HepG2 (cell line): ENCODE results near the gene TMX4. TPM values are rescaled to one million over a fixed set of nuclear protein-coding genes. Genes with fewer than 3 reads are reported as not detected.

ENCODE experiments used
- ATAC-seq: fragments of 200-7000 bp; cut with Tn5 transposase; 3 replicates; pipeline ENCODE4 v1.9.1; 2020; ENCODE audit warnings: mild to moderate bottlenecking, moderate library complexity
- BruUV-seq: library from RNA; stranded (reverse); fragments of 400-500 nt; replicated peaks from 2 replicates; lab custom pipeline; 2021; lab: Mats Ljungman, UMichigan
- CTCF ChIA-PET: fragments of 300-600 bp; formaldehyde crosslinking; extraction: SDS; loops from one replicate; lab custom pipeline; 2021; ENCODE audit warnings: low total read pairs, inconsistent platforms, low intra/inter-chr PET ratio; lab: Yijun Ruan, JAX
- POLR2A ChIA-PET: fragments of 350-600 bp; sonication (Branson Sonifier 250); formaldehyde crosslinking; loops from one replicate; lab custom pipeline; 2020; ENCODE audit warnings: antibody characterized with exemption, inconsistent platforms; lab: Yijun Ruan, JAX
- DNase-seq: peaks from one replicate; pipeline ENCODE4 v3.0.0-alpha.2; 2015; ENCODE audit warnings: low spot score
- FAIRE-seq: peaks from 3 replicates; lab custom pipeline; 2011; peaks lifted over from hg19 to GRCh38; lab: Jason Lieb, UNC
- H2AFZ ChIP-seq: one replicate; pipeline ENCODE4 v1.6.1; 2011; ENCODE audit warnings: low read length, inconsistent platforms
- H3K27ac ChIP-seq: fragments of 300-600 bp; 3 replicates; pipeline ENCODE4 v1.8.0; 2011; ENCODE audit warnings: mixed run types, mild to moderate bottlenecking, mixed read lengths, low read length, inconsistent platforms; ENCODE audit not compliant: insufficient read depth; ENCODE audit errors: extremely low read length
- H3K27me3 ChIP-seq, 2 experiments: fragments of 200-600 bp in 1 of 2; 2 replicates in 1 of 2; 3 replicates in 1 of 2; pipeline versions ENCODE4 v1.6.0 to v1.8.0; 2011; ENCODE audit warnings: low read length in 2 of 2, mild to moderate bottlenecking in 2 of 2, moderate library complexity in 2 of 2, inconsistent platforms in 1 of 2; ENCODE audit not compliant: insufficient read depth in 2 of 2, control insufficient read depth in 1 of 2
- H3K36me3 ChIP-seq, 2 experiments: fragments of 200-600 bp in 1 of 2; replicated peaks in 1 of 2; 2 replicates in 1 of 2; 3 replicates in 1 of 2; pipeline versions ENCODE4 v1.5.1 to v1.8.0; 2011; ENCODE audit warnings: low read length in 2 of 2, inconsistent platforms in 1 of 2; ENCODE audit not compliant: insufficient read depth in 2 of 2, control insufficient read depth in 1 of 2
- H3K4me1 ChIP-seq: 2 replicates; pipeline ENCODE4 v1.5.1; 2012; ENCODE audit warnings: low read length, inconsistent platforms; ENCODE audit not compliant: insufficient read depth
- H3K4me2 ChIP-seq: 2 replicates; pipeline ENCODE4 v1.6.0; 2011; ENCODE audit warnings: low read depth, low read length, inconsistent platforms
- H3K4me3 ChIP-seq, 3 experiments: fragments of 200-600 bp in 1 of 3; sonication (generic), shearing (Covaris generic) in 1 of 3; replicated peaks in 1 of 3; 2 replicates each; pipeline ENCODE4 v1.5.1; 2011 to 2016; ENCODE audit warnings: low read length in 3 of 3, inconsistent platforms in 2 of 3, low read depth in 2 of 3, mild to moderate bottlenecking in 2 of 3, control low read depth in 1 of 3, mixed read lengths in 1 of 3; ENCODE audit not compliant: insufficient read depth in 1 of 3
- H3K79me2 ChIP-seq: one replicate; pipeline ENCODE4 v1.6.1; 2011; ENCODE audit warnings: low read length, inconsistent platforms; ENCODE audit not compliant: insufficient read depth
- H3K9ac ChIP-seq: 2 replicates; pipeline ENCODE4 v1.6.0; 2011; ENCODE audit warnings: mild to moderate bottlenecking, low read depth, low read length, inconsistent platforms; ENCODE audit not compliant: insufficient read depth
- H3K9me3 ChIP-seq: 2 replicates; pipeline ENCODE4 v1.5.1; 2012; ENCODE audit warnings: mild to moderate bottlenecking, low read length
- H4K20me1 ChIP-seq: 2 replicates; pipeline ENCODE4 v1.6.0; 2011; ENCODE audit warnings: inconsistent platforms, mild to moderate bottlenecking, low read length, moderate library complexity; ENCODE audit not compliant: insufficient read depth
- BORCS8-MEF2B ChIP-seq: sonication (generic); formaldehyde crosslinking; IDR thresholded peaks from 2 replicates; pipeline ENCODE4 v1.8.0; 2022; ENCODE audit warnings: mild to moderate bottlenecking, missing genetic modification reagents
- CCAR2 ChIP-seq: fragments of 200-400 bp; formaldehyde crosslinking; optimal IDR thresholded peaks from 2 replicates; pipeline ENCODE3; 2018; ENCODE audit warnings: low read depth, mild to moderate bottlenecking, low read length, moderate library complexity
- GFI1 ChIP-seq: sonication (generic); formaldehyde crosslinking; IDR thresholded peaks from 2 replicates; pipeline ENCODE4 v1.5.0; 2020; ENCODE audit warnings: missing genetic modification reagents, mild to moderate bottlenecking, borderline replicate concordance
- JDP2 ChIP-seq: sonication (generic); formaldehyde crosslinking; IDR thresholded peaks from 2 replicates; pipeline ENCODE4 v1.8.1; 2022; ENCODE audit warnings: missing genetic modification reagents, borderline replicate concordance
- KLF15 ChIP-seq: sonication (generic); formaldehyde crosslinking; IDR thresholded peaks from 2 replicates; pipeline ENCODE4 v1.8.1; 2023; ENCODE audit warnings: borderline replicate concordance, mild to moderate bottlenecking, inconsistent platforms, missing genetic modification reagents, mixed read lengths
- TBX3 ChIP-seq: fragments of 450-650 bp; IDR thresholded peaks from 2 replicates; pipeline ENCODE4 v1.6.1; 2017; ENCODE audit warnings: antibody characterized with exemption, mild to moderate bottlenecking, inconsistent platforms, borderline replicate concordance
- TRIM24 ChIP-seq: sonication (generic); formaldehyde crosslinking; IDR thresholded peaks from 2 replicates; pipeline ENCODE4 v1.8.0; 2022; ENCODE audit warnings: mild to moderate bottlenecking, missing genetic modification reagents
- ZFP36 ChIP-seq: fragments of 150-350 bp; IDR thresholded peaks from 2 replicates; pipeline ENCODE4 v1.6.1; 2018; ENCODE audit warnings: borderline replicate concordance, low read length, low read depth; ENCODE audit not compliant: partially characterized antibody
- WGBS: methylation state at CpG from one replicate; pipeline ENCODE4 v1.1.6; 2017; ENCODE audit warnings: low lambda C conversion rate; 5-methylcytosine and 5-hydroxymethylcytosine counted together
- in situ Hi-C: cut with HindIII; loops from 2 replicates; pipeline ENCODE4 v1.10.0; 2017; ENCODE audit warnings: low pct_unique_long_range_greater_than_20kb; ENCODE audit not compliant: extremely low pct_ligation_motif_present
- intact Hi-C: fragments of 100-400 bp; cut with micrococcal nuclease; formaldehyde crosslinking; loops from one replicate; pipeline ENCODE4 v1.10.0; 2022; ENCODE audit not compliant: unreplicated experiment
- polyA plus RNA-seq, 8 experiments: library from polyadenylated mRNA; depleted of rRNA in 3 of 8; stranded (reverse) in 7 of 8; unstranded in 1 of 8; fragments of >200 nt; fragmentation: Illumina TruSeq in 4 of 8; extraction: Trizol in 4 of 8; gene quantifications; 2 replicates each; pipeline versions ENCODE4 v1.2.1 to v1.2.3, GENCODE V29; 2011 to 2016; ENCODE audit warnings: low read depth in 4 of 8, missing spikeins in 1 of 8, mixed read lengths in 1 of 8; ENCODE audit not compliant: insufficient read depth in 1 of 8
- total RNA-seq, 5 experiments: library from RNA; depleted of rRNA; stranded (reverse); fragments of >200 nt; fragmentation: Illumina TruSeq; extraction: Trizol; gene quantifications; 2 replicates each; pipeline ENCODE4 v1.2.3, GENCODE V29; 2016; ENCODE audit warnings: low read depth in 1 of 5
- TF ChIP-seq, protein P1 (sequence below): sonication (generic); formaldehyde crosslinking; IDR thresholded peaks from 2 replicates; pipeline ENCODE4 v1.4.0; 2020; ENCODE audit warnings: mild to moderate bottlenecking, missing genetic modification reagents
- TF ChIP-seq, protein P2 (sequence below): sonication (generic); formaldehyde crosslinking; IDR thresholded peaks from 2 replicates; pipeline ENCODE4 v1.4.0; 2020; ENCODE audit warnings: missing genetic modification reagents
- TF ChIP-seq, protein P3 (sequence below): sonication (generic); formaldehyde crosslinking; IDR thresholded peaks from 2 replicates; pipeline ENCODE4 v1.4.0; 2020; ENCODE audit warnings: mild to moderate bottlenecking, missing genetic modification reagents
- TF ChIP-seq, protein P4 (sequence below): sonication (generic); formaldehyde crosslinking; IDR thresholded peaks from 2 replicates; pipeline ENCODE4 v1.4.0; 2020; ENCODE audit warnings: missing genetic modification reagents
- TF ChIP-seq, protein P5 (sequence below): sonication (generic); formaldehyde crosslinking; IDR thresholded peaks from 2 replicates; pipeline ENCODE4 v1.5.0; 2020; ENCODE audit warnings: mild to moderate bottlenecking, missing genetic modification reagents

The TMX4 gene
- total and polyA plus RNA-seq, 2 of the 13 experiments (the other 11 are each of a cell fraction or from before 2014, with no cell fraction given) = 7.6 to 21.4 TPM

DNA sequence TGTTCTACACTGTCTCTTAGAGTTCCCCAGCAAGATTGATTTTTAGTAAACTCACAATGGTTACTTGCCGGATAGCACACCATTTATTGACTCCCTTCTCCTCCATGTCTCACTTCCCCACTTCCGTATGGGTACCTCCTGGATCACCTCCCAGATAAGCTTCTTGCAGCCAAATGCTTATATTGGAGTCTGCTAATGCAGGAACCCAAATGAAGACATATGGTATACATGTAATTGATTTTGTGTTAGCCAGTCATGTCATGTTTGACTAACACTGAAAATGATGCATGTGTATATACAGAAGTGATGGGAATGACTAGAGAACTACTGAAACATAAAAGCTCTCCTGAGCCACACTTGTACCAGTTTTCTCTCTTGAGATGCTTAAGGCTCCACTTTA, 46.1 kb upstream of the TMX4 start:
- no peak for ATAC-seq
- H3K4me2 ChIP-seq = no peak overlapping the region
- no peak for FAIRE-seq
- no peak overlapping the region for H3K9ac ChIP-seq
- peaks cover 7% of the 10 kb centered on the region; the same call in 1 of the 2 replicates for H3K4me1 ChIP-seq
- no peak overlapping the region for H3K4me3 ChIP-seq
- no peak for DNase-seq
- intact Hi-C loops (no loop called here), in situ Hi-C loops (no loop called here)
- H3K79me2 ChIP-seq = no peaks in the 10 kb centered on the region
- no peaks in the 10 kb centered on the region for H3K9me3 ChIP-seq
- H2AFZ ChIP-seq = no peak overlapping the region
- H3K27ac ChIP-seq = no peak overlapping the region
- no peaks in the 10 kb centered on the region for H3K36me3 ChIP-seq
- BruUV-seq = no TSS peak
- POLR2A ChIA-PET = no interaction called here
- 37% methylated on average over 2 of the region's 2 CpGs for WGBS
- CTCF ChIA-PET = no interaction called here
- H3K27me3 ChIP-seq = peaks cover 0 to 6% of the 10 kb centered on the region in 2 experiments; a peak in 1 of 5 replicates
- no peaks in the 10 kb centered on the region for H4K20me1 ChIP-seq
- TF ChIP-seq, protein P1, sequence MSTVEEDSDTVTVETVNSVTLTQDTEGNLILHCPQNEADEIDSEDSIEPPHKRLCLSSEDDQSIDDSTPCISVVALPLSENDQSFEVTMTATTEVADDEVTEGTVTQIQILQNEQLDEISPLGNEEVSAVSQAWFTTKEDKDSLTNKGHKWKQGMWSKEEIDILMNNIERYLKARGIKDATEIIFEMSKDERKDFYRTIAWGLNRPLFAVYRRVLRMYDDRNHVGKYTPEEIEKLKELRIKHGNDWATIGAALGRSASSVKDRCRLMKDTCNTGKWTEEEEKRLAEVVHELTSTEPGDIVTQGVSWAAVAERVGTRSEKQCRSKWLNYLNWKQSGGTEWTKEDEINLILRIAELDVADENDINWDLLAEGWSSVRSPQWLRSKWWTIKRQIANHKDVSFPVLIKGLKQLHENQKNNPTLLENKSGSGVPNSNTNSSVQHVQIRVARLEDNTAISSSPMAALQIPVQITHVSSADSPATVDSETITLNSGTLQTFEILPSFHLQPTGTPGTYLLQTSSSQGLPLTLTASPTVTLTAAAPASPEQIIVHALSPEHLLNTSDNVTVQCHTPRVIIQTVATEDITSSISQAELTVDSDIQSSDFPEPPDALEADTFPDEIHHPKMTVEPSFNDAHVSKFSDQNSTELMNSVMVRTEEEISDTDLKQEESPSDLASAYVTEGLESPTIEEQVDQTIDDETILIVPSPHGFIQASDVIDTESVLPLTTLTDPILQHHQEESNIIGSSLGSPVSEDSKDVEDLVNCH (CRISPR knock-in tag) = no peak
- TF ChIP-seq TBX3 (no peak), KLF15 (no peak), GFI1 (CRISPR knock-in tag) (no peak), ZFP36 (no peak), TRIM24 (CRISPR knock-in tag) (no peak), CCAR2 (no peak), JDP2 (CRISPR knock-in tag) (no peak), BORCS8-MEF2B (CRISPR knock-in tag) (no peak)
- TF ChIP-seq, protein P2, sequence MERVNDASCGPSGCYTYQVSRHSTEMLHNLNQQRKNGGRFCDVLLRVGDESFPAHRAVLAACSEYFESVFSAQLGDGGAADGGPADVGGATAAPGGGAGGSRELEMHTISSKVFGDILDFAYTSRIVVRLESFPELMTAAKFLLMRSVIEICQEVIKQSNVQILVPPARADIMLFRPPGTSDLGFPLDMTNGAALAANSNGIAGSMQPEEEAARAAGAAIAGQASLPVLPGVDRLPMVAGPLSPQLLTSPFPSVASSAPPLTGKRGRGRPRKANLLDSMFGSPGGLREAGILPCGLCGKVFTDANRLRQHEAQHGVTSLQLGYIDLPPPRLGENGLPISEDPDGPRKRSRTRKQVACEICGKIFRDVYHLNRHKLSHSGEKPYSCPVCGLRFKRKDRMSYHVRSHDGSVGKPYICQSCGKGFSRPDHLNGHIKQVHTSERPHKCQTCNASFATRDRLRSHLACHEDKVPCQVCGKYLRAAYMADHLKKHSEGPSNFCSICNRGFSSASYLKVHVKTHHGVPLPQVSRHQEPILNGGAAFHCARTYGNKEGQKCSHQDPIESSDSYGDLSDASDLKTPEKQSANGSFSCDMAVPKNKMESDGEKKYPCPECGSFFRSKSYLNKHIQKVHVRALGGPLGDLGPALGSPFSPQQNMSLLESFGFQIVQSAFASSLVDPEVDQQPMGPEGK = no peak
- TF ChIP-seq, protein P3, sequence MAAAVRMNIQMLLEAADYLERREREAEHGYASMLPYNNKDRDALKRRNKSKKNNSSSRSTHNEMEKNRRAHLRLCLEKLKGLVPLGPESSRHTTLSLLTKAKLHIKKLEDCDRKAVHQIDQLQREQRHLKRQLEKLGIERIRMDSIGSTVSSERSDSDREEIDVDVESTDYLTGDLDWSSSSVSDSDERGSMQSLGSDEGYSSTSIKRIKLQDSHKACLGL (CRISPR knock-in tag) = no peak
- TF ChIP-seq, protein P4, sequence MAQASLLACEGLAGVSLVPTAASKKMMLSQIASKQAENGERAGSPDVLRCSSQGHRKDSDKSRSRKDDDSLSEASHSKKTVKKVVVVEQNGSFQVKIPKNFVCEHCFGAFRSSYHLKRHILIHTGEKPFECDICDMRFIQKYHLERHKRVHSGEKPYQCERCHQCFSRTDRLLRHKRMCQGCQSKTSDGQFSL = no peak
- TF ChIP-seq, protein P5, sequence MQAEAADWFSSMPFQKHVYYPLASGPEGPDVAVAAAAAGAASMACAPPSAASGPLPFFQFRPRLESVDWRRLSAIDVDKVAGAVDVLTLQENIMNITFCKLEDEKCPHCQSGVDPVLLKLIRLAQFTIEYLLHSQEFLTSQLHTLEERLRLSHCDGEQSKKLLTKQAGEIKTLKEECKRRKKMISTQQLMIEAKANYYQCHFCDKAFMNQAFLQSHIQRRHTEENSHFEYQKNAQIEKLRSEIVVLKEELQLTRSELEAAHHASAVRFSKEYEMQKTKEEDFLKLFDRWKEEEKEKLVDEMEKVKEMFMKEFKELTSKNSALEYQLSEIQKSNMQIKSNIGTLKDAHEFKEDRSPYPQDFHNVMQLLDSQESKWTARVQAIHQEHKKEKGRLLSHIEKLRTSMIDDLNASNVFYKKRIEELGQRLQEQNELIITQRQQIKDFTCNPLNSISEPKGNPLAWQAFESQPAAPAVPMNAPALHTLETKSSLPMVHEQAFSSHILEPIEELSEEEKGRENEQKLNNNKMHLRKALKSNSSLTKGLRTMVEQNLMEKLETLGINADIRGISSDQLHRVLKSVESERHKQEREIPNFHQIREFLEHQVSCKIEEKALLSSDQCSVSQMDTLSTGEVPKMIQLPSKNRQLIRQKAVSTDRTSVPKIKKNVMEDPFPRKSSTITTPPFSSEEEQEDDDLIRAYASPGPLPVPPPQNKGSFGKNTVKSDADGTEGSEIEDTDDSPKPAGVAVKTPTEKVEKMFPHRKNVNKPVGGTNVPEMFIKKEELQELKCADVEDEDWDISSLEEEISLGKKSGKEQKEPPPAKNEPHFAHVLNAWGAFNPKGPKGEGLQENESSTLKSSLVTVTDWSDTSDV = no peak
